GM18858 (cell line): ENCODE measurements around the gene TARS3.

Experiments
- ATAC-seq: cut with Tn5 transposase; IDR thresholded peaks from one replicate; pipeline ENCODE4 v1.9.1; 2021; ENCODE audit not compliant: unreplicated experiment

Gene TARS3

GRCh38 chr15:101702077-101702476 is 22.2 kb downstream of the TARS3 start:
- no peak for ATAC-seq

- no peak for ATAC-seq
Observed at GRCh38 chr15:101698314-101698713, 26.0 kb downstream of the TARS3 start.

DNA sequence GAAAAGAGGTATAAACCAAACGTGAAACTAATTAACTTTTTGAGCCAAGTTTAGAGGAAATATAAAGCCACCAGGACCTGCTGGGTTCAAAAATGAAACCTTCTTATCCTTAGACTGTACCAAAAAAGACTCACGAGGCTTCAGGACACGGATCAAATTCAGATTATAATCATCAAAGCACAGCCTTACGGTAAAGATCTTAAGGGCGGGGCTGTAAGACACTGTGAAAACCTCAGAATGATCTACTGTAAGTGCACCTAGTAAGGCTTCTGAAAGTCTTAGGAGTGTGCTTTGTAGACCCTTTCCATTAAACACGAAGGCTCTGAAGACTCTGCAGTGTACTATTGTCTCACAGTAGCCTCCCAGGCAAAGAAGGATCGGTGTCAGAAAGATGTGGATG is 26.8 kb downstream of the TARS3 start:
- ATAC-seq = no peak

GRCh38 chr15:101696829-101697228 is 27.4 kb downstream of the TARS3 start:
- no peak for ATAC-seq

GRCh38 chr15:101694261-101694660 is 30.0 kb downstream of the TARS3 start:
- ATAC-seq = no peak

DNA sequence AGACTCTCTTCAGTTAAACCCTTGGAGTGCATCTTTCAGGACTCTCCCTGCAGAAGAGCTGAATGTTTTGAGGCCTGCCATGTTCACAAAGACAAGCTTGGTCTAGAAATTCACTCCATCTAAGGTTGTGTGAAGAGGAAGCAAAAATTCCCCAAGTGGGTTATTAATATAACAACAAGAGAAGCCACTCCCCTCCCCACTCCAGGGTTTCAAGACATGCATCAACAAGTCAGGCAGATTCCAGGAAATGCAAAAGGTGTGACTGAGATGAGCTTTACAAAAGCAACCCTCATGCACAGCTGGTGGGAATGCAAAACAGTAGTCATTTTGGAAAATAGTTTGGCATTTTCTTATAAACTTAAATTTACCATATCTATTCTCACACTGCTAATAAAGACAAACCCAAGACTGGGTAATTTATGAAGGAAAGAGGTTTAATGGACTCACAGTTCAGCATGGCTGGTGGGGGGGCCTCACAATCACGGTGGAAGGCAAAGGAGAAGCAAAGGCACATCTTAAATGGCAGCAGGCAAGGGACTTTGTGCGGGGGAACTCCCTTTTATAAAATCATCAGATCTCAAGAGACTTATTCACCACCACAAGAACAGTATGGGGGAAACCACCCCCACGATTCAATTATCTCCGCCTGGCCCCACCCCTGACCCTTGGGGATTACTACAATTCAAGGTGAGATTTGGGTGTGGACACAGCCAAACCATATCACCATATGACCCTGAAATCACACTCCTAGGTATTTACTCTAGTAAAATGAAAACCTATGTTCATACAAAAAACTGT is 31.3 kb downstream of the TARS3 start:
- no peak for ATAC-seq

DNA sequence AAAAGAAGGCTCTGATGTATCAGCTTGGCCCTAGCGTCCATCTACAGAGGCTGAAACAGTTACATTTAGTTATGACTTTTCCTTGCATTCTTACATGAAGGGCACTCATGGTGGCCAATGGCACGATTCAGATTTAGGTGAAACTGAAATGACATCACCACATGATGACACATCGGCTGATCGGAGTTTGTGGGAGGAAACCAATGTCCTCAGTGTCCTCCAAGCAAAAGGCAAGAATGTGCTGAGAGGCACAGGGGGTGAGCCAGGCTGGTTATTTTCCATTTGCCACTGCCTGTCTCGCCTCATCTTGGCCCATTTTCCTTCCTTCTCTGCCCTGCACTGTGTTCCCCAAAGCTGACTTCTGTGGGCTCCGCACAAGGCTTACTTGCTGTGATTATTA is 34.4 kb downstream of the TARS3 start:
- ATAC-seq = no peak

- no peak for ATAC-seq
Observed at GRCh38 chr15:101686718-101687117, 37.6 kb downstream of the TARS3 start.

DNA sequence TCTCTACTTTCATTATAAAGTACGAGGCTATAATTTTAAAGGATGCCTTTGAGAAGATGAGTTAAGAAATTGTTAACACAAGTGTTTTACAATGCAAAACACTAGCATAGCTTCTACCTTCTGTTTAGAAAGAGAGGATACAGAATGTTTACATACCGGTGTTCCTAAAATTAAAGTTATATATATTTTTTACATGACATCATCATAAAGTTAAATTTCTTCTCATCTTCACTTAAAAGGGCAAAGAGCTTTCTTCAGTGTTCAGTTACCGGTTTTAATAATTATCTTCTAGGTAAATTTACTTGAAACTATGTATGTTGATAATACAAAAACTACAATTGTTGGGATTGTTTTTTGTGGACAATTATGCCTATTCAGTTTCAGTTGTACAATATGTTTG is 39.4 kb downstream of the TARS3 start:
- no peak for ATAC-seq

DNA sequence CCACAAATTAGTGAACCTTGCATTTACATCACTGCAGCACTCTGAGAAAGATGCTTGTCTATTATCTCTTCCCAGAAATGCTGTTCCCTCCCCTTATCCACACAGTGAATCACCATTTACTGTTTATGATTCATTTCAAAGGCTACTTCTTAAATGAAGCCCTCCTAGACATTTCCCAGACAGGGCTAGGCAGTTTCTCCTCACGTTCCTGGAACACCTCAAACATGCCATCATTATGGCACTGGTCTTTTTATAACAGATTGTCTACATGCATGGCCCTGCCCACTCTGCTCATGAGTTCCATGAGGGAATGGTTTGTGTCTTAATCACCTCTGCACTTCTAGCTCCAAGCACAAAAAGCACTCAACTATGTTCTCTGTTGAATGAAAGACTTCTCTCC is 39.9 kb downstream of the TARS3 start:
- no peak for ATAC-seq

GRCh38 chr15:101679806-101680205 is 44.5 kb downstream of the TARS3 start:
- no peak for ATAC-seq

GRCh38 chr15:101676921-101677329 is 47.3 kb downstream of the TARS3 start:
- ATAC-seq = no peak

DNA sequence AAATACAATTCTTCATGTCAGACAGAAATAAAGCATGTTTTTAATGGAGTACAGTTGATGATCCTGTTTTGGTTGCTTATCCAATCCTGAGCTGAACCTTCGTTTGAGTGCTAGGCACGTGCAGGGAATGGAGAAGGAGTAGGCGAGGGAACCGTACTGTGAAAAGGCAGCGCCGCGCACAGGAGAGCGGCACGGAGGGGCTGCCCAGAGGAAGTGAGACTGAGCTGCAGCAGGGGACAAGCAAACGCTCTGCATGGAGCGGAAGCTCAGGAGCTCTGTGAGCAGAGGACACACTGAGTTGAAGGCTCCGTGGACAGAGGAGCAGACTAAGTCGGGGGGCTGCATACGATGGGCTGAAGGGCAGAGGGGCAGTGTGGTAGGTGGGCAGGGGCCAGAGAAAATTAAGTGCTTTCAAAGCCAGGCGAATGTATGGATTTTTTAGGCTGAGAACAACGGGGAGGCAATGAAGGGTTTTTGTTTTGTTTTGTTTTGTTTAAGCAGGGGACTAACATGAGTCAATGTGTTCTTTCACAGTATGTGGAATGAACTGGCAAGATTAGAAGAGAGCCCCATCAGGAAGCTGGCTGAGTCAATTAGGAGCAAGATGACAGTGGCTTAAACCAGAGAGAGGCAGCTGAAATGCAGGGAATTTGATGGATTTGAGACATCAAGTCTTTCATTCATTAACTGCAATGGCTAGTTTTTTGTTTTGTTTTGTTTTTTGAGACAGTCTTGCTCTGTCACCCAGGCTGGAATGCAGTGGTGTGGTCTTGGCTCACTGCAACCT is 48.3 kb downstream of the TARS3 start:
- ATAC-seq = peak; percentile 68

DNA sequence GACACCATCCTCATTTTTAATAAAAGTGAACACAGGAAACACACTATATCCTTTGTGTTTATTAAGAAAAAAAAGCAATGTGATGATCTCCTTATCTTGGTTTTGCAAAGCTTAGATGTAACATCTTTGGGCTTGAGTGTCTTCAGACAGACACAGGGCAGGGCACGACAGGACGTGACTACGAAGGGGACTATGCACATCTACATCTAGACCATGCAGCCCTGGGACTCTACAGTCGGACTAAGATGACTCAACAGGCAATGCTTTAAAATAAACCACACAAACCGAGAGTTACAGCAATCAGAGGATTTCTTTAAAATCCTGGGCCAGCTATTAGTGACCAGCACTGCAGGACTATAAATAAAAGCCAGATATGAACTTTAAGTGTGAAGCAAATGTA is 49.3 kb downstream of the TARS3 start:
- no peak for ATAC-seq

DNA sequence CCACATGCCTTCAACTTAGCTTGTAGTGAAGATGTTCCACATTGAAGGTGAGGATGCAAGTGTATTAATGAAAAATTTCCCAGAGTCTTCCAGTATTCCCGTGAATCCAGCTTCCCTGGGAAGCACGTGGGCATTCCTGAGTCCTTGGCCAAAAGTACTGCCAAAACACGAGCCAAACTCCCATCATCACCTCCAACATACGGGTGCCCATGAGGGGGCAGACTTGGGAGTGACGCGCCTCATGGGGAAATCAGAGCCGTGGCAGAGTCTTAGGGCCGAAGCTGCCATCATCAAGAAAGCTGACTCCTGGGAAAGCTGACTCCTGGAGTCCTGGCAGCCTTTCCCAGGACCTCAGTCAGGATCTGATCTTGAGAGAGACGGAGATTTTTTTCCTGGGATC is 52.0 kb downstream of the TARS3 start:
- ATAC-seq = no peak

- ATAC-seq = no peak
Observed at GRCh38 chr15:101669744-101670143, 54.5 kb downstream of the TARS3 start.

- ATAC-seq = no peak
Observed at GRCh38 chr15:101667881-101668280, 56.4 kb downstream of the TARS3 start.

DNA sequence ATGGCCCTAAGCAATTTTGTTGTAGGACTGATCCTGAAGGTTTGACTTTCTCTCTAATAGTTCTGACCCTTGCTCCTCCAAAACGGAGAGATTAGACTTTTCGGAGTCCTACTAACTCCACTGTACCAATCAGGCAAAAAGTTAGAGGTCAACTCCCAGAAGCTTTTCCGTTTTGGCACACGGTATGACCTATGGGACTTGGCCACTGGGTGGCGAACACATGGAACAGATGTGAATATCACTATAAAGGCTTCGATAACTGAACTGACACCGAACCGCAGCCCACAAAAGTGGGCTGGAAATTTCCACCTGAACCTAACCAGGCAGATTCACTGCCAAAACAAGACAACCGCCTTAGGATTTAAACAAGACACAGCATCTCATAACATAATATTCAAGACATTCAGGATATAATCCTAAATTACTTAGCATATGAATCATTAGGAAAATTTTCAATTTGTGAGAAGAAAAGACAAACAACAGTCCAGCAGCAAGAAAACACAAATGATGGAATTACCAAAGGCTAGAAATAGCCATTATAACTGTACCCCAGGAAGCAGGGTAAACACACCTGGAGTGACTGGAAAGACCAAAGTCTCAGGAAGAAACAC is 59.9 kb downstream of the TARS3 start:
- no peak for ATAC-seq

DNA sequence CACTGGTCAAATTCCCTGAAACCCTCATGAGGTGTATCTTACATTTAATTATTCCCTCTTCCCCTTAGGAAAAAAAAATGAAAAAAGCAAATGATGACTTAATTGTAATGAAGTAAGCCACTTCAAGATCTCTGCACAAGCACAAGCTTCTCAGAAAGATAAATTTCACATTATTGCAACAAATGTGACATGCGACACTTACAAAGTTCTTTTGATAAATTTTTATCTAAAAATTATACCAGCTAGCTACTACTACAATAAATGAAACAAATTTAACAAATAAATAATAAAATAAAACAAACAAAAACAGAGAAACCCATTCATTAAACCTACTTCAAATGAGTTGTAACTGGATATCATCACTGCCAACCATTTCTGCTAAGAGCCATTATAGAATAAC is 62.1 kb downstream of the TARS3 start:
- no peak for ATAC-seq

DNA sequence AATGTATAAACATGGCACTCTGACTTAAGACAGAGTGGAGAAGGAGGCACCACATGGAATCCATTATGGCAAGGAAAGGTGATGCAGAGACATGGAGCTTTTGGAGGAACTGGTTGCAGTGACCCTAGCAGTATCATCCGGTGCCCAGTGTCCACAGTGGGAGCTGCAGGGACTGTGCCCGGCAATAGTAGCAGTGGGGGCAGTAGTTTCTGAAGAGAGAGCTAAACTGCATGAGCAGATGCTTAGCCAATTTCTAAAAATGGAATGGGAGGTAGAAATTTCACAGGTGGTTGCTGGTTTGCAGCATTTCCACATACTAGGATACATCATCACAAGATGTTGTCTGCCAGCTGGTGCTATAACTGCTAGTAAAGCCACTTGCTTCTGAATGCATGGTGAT is 64.3 kb downstream of the TARS3 start:
- ATAC-seq = no peak

DNA sequence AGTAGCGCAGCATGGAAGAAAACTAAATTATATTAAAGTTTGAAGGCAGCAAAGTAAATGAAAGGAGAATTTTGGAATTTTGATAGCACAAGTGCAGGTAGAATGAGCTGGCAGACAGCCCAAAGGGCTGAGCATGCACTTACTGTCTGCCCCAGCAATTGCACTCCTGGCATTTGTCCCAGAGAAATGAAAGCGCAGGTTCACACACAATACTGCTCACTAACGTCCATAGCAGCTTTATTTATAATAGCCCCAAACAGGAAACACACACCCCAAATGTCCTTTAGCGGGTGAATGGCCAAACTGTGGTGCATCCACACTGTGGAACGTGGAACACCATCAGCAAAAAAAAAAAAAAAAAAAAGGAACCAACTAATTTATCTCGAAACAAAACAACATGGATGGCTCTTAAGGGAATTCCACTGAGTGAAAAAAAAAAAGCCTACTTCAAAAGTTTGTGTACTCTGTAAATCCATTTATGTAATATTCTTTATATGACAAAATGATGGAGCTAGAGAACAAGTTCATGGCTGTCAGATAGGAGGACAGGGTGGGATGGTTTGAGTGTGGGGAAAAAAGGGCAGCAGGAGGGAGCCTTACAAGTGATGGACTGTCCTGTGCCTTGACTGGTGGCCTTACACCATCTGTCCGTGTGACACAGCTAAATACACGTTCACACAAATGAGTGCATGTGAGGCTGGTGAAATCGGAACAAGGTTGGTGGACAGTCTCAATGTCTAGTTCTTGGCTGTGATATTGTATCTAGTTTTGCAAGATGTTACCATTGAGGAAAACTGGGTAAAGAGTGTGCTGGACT is 66.1 kb downstream of the TARS3 start:
- ATAC-seq = no peak
